ENCODE results near the gene ARHGAP15. TPM values are rescaled to one million over a fixed set of nuclear protein-coding genes. Genes with fewer than 3 reads are reported as not detected.

ARHGAP15 gene
- total RNA-seq, 1 donor from 2014 or later, result not detected

DNA sequence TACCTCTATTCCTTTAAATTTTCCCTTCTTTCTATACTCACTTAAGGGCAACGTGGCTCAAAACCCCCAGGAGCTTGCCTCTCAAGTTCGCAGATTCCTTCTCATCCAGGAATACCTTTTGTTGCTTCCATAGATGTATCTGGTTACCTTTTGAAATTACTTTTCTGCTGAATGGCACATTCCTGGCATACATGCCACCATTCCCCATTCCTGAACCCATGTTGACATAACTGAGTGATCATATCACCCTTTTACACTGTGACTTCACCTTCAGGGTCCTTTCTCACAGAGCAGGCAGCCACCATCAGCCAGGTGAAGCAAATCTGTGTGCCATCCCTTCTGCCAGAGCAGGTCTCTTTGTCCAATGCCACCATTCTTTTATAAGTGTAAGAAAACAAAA is 615.8 kb downstream of the ARHGAP15 start:
- Mint-ChIP-seq H3K4me3 (ENCODE audit: unreplicated experiment) (no peak overlapping the region), H3K4me1 (ENCODE audit: low read depth, unreplicated experiment) (peaks cover 11% of the 10 kb centered on the region), H3K36me3 (ENCODE audit: unreplicated experiment) (no peaks in the 10 kb centered on the region), H3K9me3 (ENCODE audit: unreplicated experiment) (no peaks in the 10 kb centered on the region), H3K27me3 (ENCODE audit: unreplicated experiment) (no peaks in the 10 kb centered on the region), H3K27ac (ENCODE audit: unreplicated experiment) (no peak overlapping the region)
- DNase-seq, result no peak
- TF ChIP-seq, protein P1, sequence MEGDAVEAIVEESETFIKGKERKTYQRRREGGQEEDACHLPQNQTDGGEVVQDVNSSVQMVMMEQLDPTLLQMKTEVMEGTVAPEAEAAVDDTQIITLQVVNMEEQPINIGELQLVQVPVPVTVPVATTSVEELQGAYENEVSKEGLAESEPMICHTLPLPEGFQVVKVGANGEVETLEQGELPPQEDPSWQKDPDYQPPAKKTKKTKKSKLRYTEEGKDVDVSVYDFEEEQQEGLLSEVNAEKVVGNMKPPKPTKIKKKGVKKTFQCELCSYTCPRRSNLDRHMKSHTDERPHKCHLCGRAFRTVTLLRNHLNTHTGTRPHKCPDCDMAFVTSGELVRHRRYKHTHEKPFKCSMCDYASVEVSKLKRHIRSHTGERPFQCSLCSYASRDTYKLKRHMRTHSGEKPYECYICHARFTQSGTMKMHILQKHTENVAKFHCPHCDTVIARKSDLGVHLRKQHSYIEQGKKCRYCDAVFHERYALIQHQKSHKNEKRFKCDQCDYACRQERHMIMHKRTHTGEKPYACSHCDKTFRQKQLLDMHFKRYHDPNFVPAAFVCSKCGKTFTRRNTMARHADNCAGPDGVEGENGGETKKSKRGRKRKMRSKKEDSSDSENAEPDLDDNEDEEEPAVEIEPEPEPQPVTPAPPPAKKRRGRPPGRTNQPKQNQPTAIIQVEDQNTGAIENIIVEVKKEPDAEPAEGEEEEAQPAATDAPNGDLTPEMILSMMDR (IDR thresholded peaks at IDR 0.05; ENCODE audit: partially characterized antibody, unreplicated experiment), result no peak

DNA sequence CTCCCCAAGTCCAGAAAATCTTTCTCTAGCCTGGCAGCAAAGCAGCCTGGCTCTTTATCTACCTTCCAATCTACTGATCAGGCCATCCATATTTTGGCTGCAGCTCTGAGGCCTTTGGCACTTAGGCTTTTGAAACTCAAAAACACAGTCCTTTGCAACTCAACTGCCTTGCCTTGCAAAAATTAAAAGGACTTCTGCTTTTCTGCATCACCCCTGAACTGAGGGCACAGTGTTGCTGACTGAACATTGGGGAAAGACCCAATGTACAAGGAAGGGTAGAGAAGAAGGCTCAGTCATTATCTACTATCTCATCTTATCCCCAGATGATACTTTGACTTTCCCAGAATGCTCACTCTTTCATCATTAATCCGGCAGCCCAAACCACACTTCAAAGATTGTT is 625.5 kb downstream of the ARHGAP15 start:
- H3K27ac Mint-ChIP-seq (ENCODE audit: unreplicated experiment), result no peak overlapping the region

GRCh38 chr2:143758629-143759330 is 629.6 kb downstream of the ARHGAP15 start:
- no peak for DNase-seq
- TF ChIP-seq, protein P1 (IDR thresholded peaks at IDR 0.05; ENCODE audit: partially characterized antibody, unreplicated experiment), result no peak
- Mint-ChIP-seq H3K4me1 (ENCODE audit: low read depth, unreplicated experiment) (peaks cover 7% of the 10 kb centered on the region), H3K36me3 (ENCODE audit: unreplicated experiment) (no peaks in the 10 kb centered on the region), H3K27ac (ENCODE audit: unreplicated experiment) (no peak overlapping the region), H3K27me3 (ENCODE audit: unreplicated experiment) (peaks cover 2% of the 10 kb centered on the region), H3K4me3 (ENCODE audit: unreplicated experiment) (no peak overlapping the region), H3K9me3 (ENCODE audit: unreplicated experiment) (no peaks in the 10 kb centered on the region)

More for the DNA sequence above, 625.5 kb downstream of the ARHGAP15 start:
- Mint-ChIP-seq H3K4me1 (ENCODE audit: low read depth, unreplicated experiment) (peaks cover 7% of the 10 kb centered on the region), H3K4me3 (ENCODE audit: unreplicated experiment) (no peak overlapping the region), H3K36me3 (ENCODE audit: unreplicated experiment) (peaks cover 7% of the 10 kb centered on the region), H3K9me3 (ENCODE audit: unreplicated experiment) (peaks cover 4% of the 10 kb centered on the region), H3K27me3 (ENCODE audit: unreplicated experiment) (peaks cover 2% of the 10 kb centered on the region)
- DNase-seq, result no peak
- TF ChIP-seq, protein P1 (IDR thresholded peaks at IDR 0.05; ENCODE audit: partially characterized antibody, unreplicated experiment), result no peak

DNA sequence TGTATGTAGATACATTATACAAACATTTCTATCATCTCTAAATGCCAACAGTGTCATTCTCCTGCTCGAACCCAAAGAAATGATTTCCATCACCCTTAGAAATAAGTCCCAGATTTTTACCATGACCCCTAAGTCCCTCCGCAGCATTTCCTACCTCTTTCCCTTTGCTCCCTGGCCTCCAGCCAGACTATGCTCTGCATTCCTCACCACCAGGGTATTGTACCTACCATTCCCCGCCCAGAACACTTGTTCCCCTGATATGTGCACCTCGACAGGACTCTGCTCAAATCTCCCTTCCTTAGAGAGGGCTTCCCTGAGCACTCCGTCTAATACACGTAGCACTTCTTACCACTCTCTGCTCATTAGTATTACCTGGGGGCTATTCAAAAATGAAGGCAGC is 630.2 kb downstream of the ARHGAP15 start:
- Mint-ChIP-seq H3K4me3 (ENCODE audit: unreplicated experiment) (no peak overlapping the region), H3K9me3 (ENCODE audit: unreplicated experiment) (no peaks in the 10 kb centered on the region), H3K36me3 (ENCODE audit: unreplicated experiment) (no peaks in the 10 kb centered on the region), H3K27ac (ENCODE audit: unreplicated experiment) (no peak overlapping the region), H3K4me1 (ENCODE audit: low read depth, unreplicated experiment) (peaks cover 12% of the 10 kb centered on the region), H3K27me3 (ENCODE audit: unreplicated experiment) (peaks cover 2% of the 10 kb centered on the region)
- no peak for DNase-seq
- TF ChIP-seq, protein P1 (IDR thresholded peaks at IDR 0.05; ENCODE audit: partially characterized antibody, unreplicated experiment), result no peak

GRCh38 chr2:143762176-143762928 is 633.1 kb downstream of the ARHGAP15 start:
- Mint-ChIP-seq H3K9me3 (ENCODE audit: unreplicated experiment) (no peaks in the 10 kb centered on the region), H3K4me3 (ENCODE audit: unreplicated experiment) (no peak overlapping the region), H3K27me3 (ENCODE audit: unreplicated experiment) (peaks cover 2% of the 10 kb centered on the region), H3K4me1 (ENCODE audit: low read depth, unreplicated experiment) (peaks cover 13% of the 10 kb centered on the region), H3K27ac (ENCODE audit: unreplicated experiment) (no peak overlapping the region), H3K36me3 (ENCODE audit: unreplicated experiment) (no peaks in the 10 kb centered on the region)
- DNase-seq, result no peak
- TF ChIP-seq, protein P1 (IDR thresholded peaks at IDR 0.05; ENCODE audit: partially characterized antibody, unreplicated experiment), result no peak

Data from glutamatergic neuron (in vitro differentiated cells).